G401.6 (cell line): ENCODE data around the gene BNIP5.

Experiments used
- FAIRE-seq: peaks from 2 replicates; lab custom pipeline; 2012; peaks lifted over from hg19 to GRCh38; lab: Jason Lieb, UNC

BNIP5 gene

GRCh38 chr6:36290668-36291620 is 45.7 kb downstream of the BNIP5 start:
- FAIRE-seq = no peak

- FAIRE-seq = no peak
Observed at GRCh38 chr6:36289281-36289878, 47.3 kb downstream of the BNIP5 start.

DNA sequence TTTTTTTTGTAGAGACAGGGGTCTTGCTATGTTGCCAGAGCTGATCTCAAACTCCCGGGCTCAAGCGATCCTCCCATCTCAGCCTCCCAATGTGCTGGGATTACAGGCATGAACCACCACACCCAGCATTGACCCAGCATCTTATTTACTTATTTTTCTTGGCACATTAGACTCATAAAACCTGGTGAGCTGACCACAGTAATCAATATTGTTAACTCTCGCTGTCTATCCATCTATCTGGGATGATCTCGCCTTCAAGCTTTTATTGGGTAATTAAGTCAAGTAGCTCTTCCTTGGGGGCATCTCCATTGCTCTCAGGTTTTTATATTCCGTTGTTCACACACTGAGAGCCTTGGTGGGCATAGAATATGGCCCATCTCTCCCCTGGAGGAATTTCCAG is 49.8 kb downstream of the BNIP5 start:
- no peak for FAIRE-seq

DNA sequence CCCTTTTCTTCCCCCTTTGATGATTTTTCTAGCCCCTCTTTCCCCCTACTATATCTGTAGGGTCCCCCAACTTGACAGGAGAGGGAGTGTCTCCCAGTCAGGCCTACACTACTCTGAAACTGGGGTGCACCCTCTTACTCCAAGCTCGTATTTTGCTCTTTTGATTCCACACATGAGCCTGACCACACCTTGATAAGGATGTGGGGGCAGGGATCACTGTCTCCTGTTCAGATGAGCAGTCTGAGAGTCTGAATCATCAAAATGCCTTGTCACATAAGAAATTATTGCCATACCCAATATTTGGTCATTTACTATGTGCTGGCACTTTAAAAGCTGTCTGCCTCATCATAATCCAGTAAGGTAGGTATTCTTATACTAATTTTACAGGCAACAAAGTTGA is 50.9 kb downstream of the BNIP5 start:
- FAIRE-seq = no peak

- no peak for FAIRE-seq
Observed at GRCh38 chr6:36285187-36285671, 51.5 kb downstream of the BNIP5 start.

DNA sequence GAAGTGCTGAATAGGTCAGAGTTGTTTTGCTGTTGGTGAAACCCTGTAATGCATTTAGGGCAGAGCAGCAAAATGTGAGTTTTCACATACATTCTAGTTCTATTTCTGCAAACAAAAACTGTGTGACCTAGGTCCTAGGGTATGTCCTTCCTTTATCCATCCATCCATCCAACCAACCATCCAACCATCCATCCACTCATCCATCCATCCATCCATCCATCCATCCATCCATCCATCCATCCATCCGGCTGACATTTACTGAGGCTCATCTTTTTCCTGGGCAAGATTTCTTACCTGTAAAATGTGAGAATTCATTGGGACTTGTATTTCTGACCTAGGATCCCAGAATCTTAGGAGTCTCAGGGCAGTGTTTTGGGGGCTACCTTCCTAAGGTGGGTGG is 52.3 kb downstream of the BNIP5 start:
- no peak for FAIRE-seq

GRCh38 chr6:36283608-36284007 is 53.1 kb downstream of the BNIP5 start:
- no peak for FAIRE-seq

DNA sequence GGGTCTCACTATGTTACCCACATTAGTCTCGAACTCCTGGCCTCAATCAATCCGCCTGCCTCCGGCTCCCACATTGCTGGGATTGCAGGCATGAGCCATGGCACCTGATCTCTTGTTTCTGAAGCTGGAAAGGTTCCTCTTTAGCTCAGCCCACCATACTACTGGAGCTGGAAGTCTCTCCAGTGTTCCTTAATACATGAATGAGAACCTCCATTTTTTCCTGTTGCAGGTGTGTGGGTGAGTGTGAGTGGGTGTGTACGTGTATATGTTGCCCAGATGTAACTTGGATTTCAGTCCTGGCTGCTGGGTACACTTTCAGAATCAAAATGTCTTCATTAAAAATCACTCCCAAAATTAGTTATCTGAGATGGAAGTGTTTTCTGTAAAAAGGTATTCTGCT is 55.7 kb downstream of the BNIP5 start:
- no peak for FAIRE-seq

- FAIRE-seq = no peak
Observed at GRCh38 chr6:36280467-36280866, 56.2 kb downstream of the BNIP5 start.

- no peak for FAIRE-seq
Observed at GRCh38 chr6:36277946-36278470, 58.7 kb downstream of the BNIP5 start.

DNA sequence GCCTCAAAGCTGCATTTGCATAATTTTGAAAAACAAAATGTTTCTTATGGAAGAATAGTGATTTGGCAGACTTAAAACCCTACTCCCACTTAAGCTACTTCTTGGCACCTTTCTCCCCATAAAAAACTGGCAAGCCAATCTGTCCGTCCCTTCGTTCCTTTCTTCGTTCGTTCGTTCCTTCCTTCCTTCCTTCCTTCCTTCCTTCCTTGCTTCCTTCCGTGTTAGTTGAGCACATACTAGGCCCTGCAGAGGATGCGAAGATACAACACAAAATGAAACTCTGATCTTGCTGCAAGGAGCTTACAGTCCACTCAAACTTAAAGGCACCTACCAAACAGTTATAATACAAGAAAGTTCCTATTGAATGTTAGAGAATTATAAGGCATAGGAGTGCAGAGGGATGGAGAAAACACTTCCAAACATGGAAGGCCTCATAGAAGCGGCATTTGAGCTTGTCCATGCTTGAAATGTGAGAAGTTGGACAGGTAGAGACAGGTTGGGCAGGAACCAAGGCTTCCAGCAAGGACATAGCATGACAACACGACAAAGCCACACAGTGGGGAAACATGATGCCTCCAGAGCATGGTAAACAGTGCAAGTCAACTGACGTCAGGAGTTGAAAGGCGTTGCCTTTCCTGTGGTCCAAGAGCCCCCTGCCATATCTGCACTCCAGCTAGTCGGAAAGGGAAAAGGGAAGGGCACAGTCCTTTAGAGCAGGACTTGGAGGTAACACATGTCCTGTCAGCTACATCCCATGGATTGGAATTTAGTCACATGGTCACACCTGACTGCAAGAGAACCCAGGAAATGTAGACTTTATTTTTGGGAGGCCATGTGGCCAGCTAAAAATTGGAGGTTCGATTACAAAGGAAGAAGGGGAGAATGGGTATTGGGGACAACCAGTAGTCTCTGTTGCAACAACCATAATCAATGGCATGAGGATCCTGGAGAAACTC is 59.8 kb downstream of the BNIP5 start:
- no peak for FAIRE-seq

DNA sequence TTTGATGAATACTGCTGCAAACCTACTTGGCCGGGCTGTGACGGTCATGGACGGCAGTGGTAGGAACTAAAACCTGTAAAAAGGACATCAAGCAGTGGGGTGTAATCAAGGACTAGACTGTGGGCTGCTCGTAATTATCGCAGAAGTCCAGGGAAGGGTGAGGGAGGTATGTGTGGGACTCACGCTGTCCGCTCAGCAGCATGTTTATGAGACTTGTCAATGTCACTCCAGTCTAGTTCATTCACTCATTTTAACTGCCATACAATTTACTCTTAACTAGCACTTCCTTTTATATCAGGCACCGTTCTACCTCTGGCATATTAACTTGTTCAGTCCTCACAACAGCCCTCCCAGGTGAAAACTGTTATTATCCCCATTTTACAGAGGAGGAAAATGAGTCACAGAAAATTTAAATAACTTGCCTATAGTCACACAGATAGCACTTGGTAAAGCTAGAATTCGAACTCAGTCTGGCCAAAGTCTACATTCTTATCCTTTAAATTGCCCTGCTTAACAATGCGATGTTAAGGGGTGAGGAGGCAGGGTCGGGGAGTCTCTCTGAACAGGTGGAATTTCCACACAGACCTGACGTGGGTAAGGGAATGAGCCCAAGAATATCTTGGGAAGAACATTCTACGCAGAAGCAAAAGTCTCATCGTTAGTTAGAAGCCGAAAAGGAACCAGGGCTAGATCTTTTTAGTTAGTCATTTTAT is 62.7 kb downstream of the BNIP5 start:
- no peak for FAIRE-seq

- FAIRE-seq = no peak
Observed at GRCh38 chr6:36273067-36273466, 63.6 kb downstream of the BNIP5 start.

DNA sequence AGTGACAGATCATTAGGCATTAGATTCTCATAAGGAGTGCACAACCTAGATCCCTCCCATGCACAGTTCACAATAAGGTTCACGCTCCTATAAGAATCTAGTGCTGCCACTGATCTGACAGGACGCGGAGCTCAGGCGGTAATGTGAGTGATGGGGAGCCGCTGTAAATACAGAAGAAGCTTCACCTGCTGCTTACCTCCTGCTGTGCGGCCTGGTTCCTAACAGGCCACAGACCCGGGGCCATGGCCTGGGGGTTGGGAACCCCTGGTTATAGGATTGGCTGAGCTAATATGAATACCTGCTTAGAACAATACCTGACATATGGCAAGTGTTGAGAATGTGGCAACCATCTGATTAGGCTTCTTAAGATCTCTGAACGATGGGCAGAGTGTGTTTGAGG is 64.5 kb downstream of the BNIP5 start:
- FAIRE-seq = no peak

DNA sequence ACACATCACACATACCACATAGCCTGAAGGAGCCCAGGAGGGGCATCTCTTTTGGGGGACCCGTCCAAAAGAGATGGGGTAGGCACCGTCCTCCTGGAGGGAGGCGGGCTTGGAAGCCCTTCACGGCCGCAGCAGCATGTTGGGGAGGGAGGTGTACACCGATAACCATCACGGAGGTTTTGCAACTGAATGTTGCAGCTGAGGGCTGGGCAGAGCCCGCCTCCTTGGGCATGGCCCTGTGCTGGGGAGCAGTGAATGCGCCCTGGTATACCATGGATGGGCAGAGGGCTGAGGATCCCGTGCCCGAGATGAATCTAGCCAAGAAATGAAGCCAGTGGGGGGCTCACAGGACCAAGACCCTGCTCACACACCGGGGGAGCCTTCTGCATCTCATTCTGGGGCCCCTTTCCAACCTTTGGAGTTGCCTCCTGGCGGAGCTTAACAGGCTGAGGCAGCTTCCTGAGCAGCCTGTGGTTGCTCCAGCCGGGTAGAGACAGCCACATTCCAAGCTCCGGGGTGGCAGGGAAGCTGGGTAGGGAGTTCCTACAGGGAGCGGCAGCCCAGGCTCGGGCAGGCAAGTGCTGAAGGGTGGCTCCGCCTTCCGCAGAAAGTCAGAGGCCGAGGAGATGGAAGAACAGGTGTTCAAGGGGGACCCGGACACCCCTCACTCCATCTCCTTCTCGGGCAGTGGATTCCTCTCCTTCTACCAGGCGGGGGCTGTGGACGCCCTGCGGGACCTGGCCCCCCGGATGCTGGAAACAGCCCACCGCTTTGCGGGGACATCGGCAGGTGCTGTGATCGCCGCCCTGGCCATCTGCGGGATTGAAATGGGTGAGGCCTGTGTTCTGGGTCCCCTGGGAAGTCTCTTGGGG is 66.6 kb downstream of the BNIP5 start, which contains the start of gene PNPLA1:
PNPLA1 (plus strand) TSS at position 227 of the 872 bp plus-strand sequence; CDS start at position 627, 400 bp downstream.
- no peak for FAIRE-seq

DNA sequence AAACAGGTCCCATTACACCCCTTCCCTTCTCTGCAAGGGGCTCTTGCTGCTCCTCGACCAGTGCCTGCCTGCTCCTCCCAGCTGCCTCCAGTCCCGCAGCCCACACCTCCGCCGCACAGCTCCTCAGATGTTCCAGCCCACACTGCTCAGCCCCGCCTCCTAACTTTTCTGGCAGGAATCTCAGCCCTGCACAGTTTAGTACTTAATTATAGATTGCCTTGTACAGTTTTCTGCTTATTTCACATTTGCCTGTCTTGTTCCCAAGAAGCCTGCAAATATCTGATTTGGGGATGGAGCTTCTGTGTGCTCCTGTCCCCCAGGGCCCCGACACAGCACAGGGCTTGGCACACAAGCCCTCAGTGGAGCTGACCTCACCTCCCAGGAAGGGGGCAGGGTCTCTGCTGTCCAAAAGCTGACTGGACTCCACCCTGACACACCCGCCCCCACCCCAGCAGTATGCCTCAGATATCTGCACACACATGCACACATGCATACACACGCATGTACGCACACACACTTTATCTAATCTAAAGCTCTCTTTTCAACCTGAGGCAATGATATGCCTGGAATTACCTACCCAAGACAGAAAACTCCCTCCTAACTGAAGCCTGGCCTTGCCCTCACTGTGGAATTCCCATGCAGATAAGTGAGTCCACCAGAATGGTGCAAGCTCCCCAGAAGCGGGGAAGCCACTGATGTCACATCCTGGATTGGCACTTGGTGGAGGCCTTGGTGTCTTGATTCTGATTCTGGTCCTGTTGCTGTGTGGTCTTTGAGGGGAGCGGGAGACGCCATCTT is 68.0 kb downstream of the BNIP5 start:
- no peak for FAIRE-seq

- FAIRE-seq = no peak
Observed at GRCh38 chr6:36267731-36268477, 68.8 kb downstream of the BNIP5 start.

DNA sequence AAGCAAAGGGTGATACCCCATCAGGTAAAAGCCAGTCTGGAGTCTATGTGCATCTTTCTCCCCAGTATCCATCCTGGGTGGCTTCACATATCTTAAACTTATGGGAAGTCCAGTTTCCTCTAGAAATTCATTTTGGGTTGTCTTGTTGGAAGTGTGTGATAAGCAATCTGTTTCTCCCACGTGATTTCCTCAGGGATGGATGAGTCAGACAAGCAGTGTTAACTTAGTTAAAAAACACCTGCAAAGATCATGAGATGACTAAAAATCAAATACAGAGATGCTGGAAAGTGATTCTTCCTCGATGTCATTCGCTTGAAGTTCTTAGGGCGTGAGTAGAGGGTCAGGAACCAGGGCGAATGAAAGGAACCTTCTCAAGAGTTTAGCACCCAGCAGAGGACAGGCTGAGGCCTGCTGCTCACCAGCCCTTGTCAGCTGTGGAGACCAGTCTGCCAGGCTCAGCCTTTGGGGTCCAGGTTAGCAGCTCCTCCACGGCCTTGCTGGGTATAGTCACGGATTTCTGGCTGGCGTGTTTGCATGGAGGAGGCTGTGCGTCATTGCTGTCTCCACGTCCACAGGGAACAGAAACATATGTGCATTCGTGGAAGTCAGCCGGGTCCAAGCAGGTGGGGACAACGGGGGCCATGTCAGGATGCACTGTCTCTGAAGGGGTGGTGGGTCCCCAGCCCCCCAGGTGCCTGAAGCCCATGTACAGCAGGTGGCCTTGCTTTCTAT is 69.6 kb downstream of the BNIP5 start:
- no peak for FAIRE-seq
